C4-2B (cell line): ENCODE measurements around the gene COMP.

Source experiments
- H3K27ac ChIP-seq: fragments of 450-650 bp; 2 replicates; pipeline ENCODE4 v1.5.1; 2017
- CTCF ChIP-seq: fragments of 450-650 bp; conservative IDR thresholded peaks from 2 replicates; pipeline ENCODE4 v1.5.1; 2017; ENCODE audit warnings: mild to moderate bottlenecking
- ZFX ChIP-seq: fragments of 450-650 bp; IDR thresholded peaks from 2 replicates; pipeline ENCODE4 v1.6.1; 2017

Gene COMP

GRCh38 chr19:18790566-18791314 lies at the start of gene COMP:
Gene COMP (minus strand): TSS chr19:18791305. CDS start chr19:18791269, 36 bp downstream.
- H3K27ac ChIP-seq, result no peak within 1 kb of the TSS
- no peak for TF ChIP-seq CTCF
- TF ChIP-seq ZFX, result no peak

- no peak for TF ChIP-seq ZFX
- TF ChIP-seq CTCF, result no peak
These were observed 49.5 kb upstream of the COMP start for GRCh38 chr19:18840288-18841267.

GRCh38 chr19:18839465-18840287 lies 48.6 kb upstream of the COMP start:
- TF ChIP-seq CTCF, result no peak
- no peak for TF ChIP-seq ZFX
- peak overlapping the region; percentile 18 for H3K27ac ChIP-seq

More at GRCh38 chr19:18840288-18841267, 49.5 kb upstream of the COMP start:
- H3K27ac ChIP-seq, result peak overlapping the region; percentile 18

- H3K27ac ChIP-seq, result no peak overlapping the region
- TF ChIP-seq ZFX, result no peak
- no peak for TF ChIP-seq CTCF
These were observed 43.5 kb upstream of the COMP start for GRCh38 chr19:18834644-18834984.

- H3K27ac ChIP-seq, result peak overlapping the region; percentile 89
- no peak for TF ChIP-seq CTCF
These were observed 42.9 kb upstream of the COMP start for GRCh38 chr19:18833849-18834643.

GRCh38 chr19:18833141-18833476 lies 42.0 kb upstream of the COMP start:
- no peak for TF ChIP-seq CTCF
- no peak for TF ChIP-seq ZFX
- peak overlapping the region; percentile 89 for H3K27ac ChIP-seq
